KMS-11 (cell line): ENCODE results near the gene SERPING1.

Experiments used
- H2AFZ ChIP-seq: fragments of 200-600 bp; sonication (generic); 2 replicates; pipeline ENCODE4 v1.6.1; 2016; ENCODE audit warnings: antibody characterized with exemption, mixed run types, low read depth
- H3K27ac ChIP-seq: fragments of 200-600 bp; sonication (generic); 2 replicates; pipeline ENCODE4 v1.6.1; 2016; ENCODE audit warnings: mild to moderate bottlenecking, mixed run types
- H3K27me3 ChIP-seq: fragments of 200-600 bp; sonication (generic); 2 replicates; pipeline ENCODE4 v1.6.1; 2017; ENCODE audit warnings: mild to moderate bottlenecking, low read depth, mixed run types, moderate library complexity; ENCODE audit not compliant: insufficient read depth
- H3K36me3 ChIP-seq: fragments of 200-600 bp; sonication (generic); 2 replicates; pipeline ENCODE4 v1.6.1; 2017; ENCODE audit warnings: mild to moderate bottlenecking, mixed run types; ENCODE audit not compliant: insufficient read depth
- H3K4me1 ChIP-seq: fragments of 200-600 bp; sonication (generic); 2 replicates; pipeline ENCODE4 v1.6.1; 2016; ENCODE audit warnings: mild to moderate bottlenecking, low read depth, mixed run types; ENCODE audit not compliant: poor library complexity, severe bottlenecking
- H3K4me2 ChIP-seq: fragments of 200-600 bp; sonication (generic); 2 replicates; pipeline ENCODE4 v1.7.0; 2016; ENCODE audit warnings: mild to moderate bottlenecking, mixed run types
- H3K4me3 ChIP-seq: fragments of 200-600 bp; sonication (generic); IDR thresholded peaks from 2 replicates; pipeline ENCODE4 v1.6.1; 2017; ENCODE audit warnings: low read depth, low read length, mixed read lengths; ENCODE audit not compliant: insufficient read depth
- H3K79me2 ChIP-seq: fragments of 200-600 bp; sonication (generic); 2 replicates; pipeline ENCODE4 v1.6.1; 2016; ENCODE audit warnings: low read depth, mixed run types; ENCODE audit not compliant: insufficient read depth
- H3K9ac ChIP-seq: fragments of 200-600 bp; sonication (generic); 2 replicates; pipeline ENCODE4 v1.6.1; 2016; ENCODE audit warnings: mild to moderate bottlenecking, mixed run types
- H4K20me1 ChIP-seq: fragments of 200-600 bp; sonication (generic); 2 replicates; pipeline ENCODE4 v1.6.1; 2016; ENCODE audit warnings: mild to moderate bottlenecking, mixed run types; ENCODE audit not compliant: insufficient read depth
- CTCF ChIP-seq: fragments of 200-600 bp; sonication (generic); conservative IDR thresholded peaks from 2 replicates; pipeline ENCODE4 v1.6.1; 2017; ENCODE audit warnings: low read depth, mild to moderate bottlenecking, antibody characterized with exemption, low read length, moderate library complexity, mixed read lengths

The SERPING1 gene

GRCh38 chr11:57604296-57605027, 7.0 kb downstream of the SERPING1 start:
- Histone ChIP-seq H3K9ac (no peak overlapping the region), H3K79me2 (no peaks in the 10 kb centered on the region), H3K27me3 (no peaks in the 10 kb centered on the region), H3K4me3 (no peak overlapping the region), H3K4me2 (no peak overlapping the region), H4K20me1 (no peaks in the 10 kb centered on the region), H2AFZ (no peak overlapping the region), H3K36me3 (no peaks in the 10 kb centered on the region), H3K27ac (no peak overlapping the region), H3K4me1 (no peaks in the 10 kb centered on the region)
- TF ChIP-seq CTCF: no peak

DNA sequence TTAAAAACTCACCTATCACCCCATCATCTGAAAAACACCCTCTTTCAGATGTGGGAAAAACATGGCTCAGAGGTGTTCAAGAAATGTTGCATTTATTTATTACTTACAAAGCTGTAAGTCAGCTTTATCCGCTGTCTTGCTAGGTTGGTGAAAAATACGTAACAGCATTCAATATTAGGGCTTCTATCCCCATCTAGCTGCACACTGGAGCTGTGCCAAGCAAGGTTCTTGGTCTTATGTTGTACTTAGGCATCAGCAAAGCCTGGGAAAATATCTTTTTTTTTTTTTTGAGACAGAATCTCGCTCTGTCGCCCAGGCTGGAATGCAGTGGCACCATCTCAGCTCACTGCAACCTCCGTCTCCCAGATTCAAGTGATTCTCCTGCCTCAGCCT, 7.5 kb downstream of the SERPING1 start:
- Histone ChIP-seq H3K9ac (no peak overlapping the region), H3K4me3 (no peak overlapping the region), H2AFZ (no peak overlapping the region), H3K36me3 (no peaks in the 10 kb centered on the region), H3K27ac (no peak overlapping the region), H3K79me2 (no peaks in the 10 kb centered on the region), H3K27me3 (no peaks in the 10 kb centered on the region), H3K4me2 (no peak overlapping the region), H4K20me1 (no peaks in the 10 kb centered on the region), H3K4me1 (no peaks in the 10 kb centered on the region)
- TF ChIP-seq CTCF: no peak

DNA sequence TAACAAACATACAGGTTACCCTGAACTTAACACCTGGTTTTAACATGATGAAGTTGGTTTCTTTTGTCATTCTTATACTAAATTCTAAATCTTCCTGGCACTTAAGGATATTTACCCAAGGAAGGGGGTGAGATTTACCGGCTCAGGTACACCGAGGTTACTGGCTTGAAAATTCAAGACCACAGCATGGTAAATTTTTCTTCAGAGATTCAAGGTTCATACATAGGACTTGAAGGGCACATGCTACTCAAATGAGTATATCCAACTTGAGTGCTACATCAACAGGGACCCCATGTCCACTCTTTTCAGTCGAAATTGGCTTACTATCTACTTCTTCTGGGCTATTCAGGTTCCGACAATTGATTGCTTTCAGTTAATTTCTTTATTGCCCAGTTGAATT, 12.7 kb downstream of the SERPING1 start:
- no peak overlapping the region for H2AFZ ChIP-seq
- H3K27ac ChIP-seq: no peak overlapping the region
- no peak overlapping the region for H3K4me2 ChIP-seq
- H3K4me3 ChIP-seq: no peak overlapping the region
- no peak overlapping the region for H3K9ac ChIP-seq
- H3K36me3 ChIP-seq: no peaks in the 10 kb centered on the region
- TF ChIP-seq CTCF: no peak
- H3K27me3 ChIP-seq: no peaks in the 10 kb centered on the region
- H3K79me2 ChIP-seq: no peaks in the 10 kb centered on the region
- no peaks in the 10 kb centered on the region for H3K4me1 ChIP-seq
- no peaks in the 10 kb centered on the region for H4K20me1 ChIP-seq

DNA sequence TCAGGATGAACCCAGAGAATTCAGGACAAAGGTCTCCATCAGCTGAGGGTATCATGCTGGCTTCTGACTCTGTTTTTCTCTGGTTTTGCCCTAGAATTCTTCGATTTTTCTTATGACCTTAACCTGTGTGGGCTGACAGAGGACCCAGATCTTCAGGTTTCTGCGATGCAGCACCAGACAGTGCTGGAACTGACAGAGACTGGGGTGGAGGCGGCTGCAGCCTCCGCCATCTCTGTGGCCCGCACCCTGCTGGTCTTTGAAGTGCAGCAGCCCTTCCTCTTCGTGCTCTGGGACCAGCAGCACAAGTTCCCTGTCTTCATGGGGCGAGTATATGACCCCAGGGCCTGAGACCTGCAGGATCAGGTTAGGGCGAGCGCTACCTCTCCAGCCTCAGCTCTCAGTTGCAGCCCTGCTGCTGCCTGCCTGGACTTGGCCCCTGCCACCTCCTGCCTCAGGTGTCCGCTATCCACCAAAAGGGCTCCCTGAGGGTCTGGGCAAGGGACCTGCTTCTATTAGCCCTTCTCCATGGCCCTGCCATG, 16.8 kb downstream of the SERPING1 start:
- no peak overlapping the region for H2AFZ ChIP-seq
- no peak overlapping the region for H3K9ac ChIP-seq
- H3K27ac ChIP-seq: no peak overlapping the region
- TF ChIP-seq CTCF: no peak
- H3K4me3 ChIP-seq: no peak overlapping the region
- H3K79me2 ChIP-seq: no peaks in the 10 kb centered on the region
- H3K27me3 ChIP-seq: no peaks in the 10 kb centered on the region
- no peaks in the 10 kb centered on the region for H4K20me1 ChIP-seq
- no peaks in the 10 kb centered on the region for H3K36me3 ChIP-seq
- H3K4me2 ChIP-seq: no peak overlapping the region
- no peaks in the 10 kb centered on the region for H3K4me1 ChIP-seq
